Raji (cell line): ENCODE data around the gene NTNG2.

Source experiments
- POLR2A ChIP-seq: IDR thresholded peaks from 2 replicates; pipeline ENCODE4 v1.6.1; 2011; ENCODE audit warnings: low read depth, low read length, control low read depth; ENCODE audit not compliant: insufficient read depth

NTNG2 gene

GRCh38 chr9:132182314-132183091 is 20.6 kb downstream of the NTNG2 start:
- no peak for TF ChIP-seq POLR2A

DNA sequence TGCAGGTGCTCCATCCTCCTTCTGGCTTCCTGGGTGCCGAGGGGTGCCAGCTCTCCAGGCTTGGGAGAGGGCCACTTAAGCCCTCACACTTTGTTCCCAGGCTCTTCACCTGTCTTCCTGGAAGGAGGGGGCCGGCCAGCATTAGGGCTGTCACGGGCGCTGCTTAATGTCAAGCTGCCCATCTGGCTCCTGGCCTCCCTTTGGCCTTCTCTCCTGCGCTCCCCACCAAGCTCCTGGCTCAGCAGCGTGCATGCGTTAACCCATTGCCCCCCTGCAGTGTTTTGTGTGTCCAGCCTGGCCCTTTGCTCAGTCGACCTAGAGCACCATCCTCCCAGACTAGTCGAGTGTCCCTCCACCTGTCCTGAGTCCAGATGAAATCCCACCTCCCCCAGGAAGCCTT is 21.3 kb downstream of the NTNG2 start:
- no peak for TF ChIP-seq POLR2A

- no peak for TF ChIP-seq POLR2A
Observed at GRCh38 chr9:132183715-132184114, 21.9 kb downstream of the NTNG2 start.

- TF ChIP-seq POLR2A = no peak
Observed at GRCh38 chr9:132184124-132184523, 22.3 kb downstream of the NTNG2 start.

GRCh38 chr9:132185073-132186009 is 23.5 kb downstream of the NTNG2 start:
- no peak for TF ChIP-seq POLR2A

DNA sequence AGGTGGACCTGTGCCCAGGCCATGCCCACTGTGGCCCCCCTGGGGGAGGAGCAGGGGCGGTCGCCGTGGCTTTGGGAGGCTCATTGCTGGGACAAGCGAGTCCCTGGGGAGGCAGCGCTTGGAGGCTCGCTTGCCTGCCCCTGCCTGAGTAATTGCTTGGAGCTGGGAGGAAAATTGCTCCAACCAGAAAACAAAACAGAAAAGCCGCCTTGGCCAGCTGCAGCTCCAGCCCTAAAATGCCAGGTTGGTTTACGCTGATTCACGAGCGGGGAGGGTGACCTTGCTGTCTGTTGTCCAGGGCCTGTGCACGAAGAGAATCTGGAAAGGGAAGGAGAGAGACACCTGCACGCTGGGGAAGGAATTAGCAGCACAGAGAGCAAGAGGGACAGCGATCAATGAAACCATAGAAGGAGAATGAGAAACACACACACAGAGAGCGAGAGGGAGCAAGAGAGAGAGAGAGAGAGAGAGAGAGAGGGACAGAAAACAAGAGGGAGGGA is 25.3 kb downstream of the NTNG2 start:
- TF ChIP-seq POLR2A = no peak

DNA sequence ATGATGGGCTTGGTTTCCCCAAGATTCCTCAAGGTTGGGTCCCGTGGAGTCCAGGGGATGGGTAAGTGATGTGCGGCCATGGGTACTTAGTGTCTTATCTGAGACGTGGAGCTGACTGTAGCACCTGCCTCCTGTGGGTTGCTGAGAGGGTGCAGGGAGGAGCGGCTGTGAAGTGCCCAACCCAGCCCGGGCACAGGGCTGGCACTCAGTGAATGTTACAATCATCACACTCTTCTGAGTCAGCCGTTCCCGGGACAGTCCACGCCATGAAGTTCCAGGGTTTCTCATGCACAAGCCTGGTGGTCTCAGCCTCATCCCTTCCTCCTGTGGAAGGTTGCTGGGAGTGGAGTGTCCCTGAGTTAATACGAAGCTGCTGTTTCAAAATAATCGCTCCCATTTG is 29.1 kb downstream of the NTNG2 start:
- no peak for TF ChIP-seq POLR2A

GRCh38 chr9:132192728-132193127 is 30.9 kb downstream of the NTNG2 start:
- TF ChIP-seq POLR2A = no peak

DNA sequence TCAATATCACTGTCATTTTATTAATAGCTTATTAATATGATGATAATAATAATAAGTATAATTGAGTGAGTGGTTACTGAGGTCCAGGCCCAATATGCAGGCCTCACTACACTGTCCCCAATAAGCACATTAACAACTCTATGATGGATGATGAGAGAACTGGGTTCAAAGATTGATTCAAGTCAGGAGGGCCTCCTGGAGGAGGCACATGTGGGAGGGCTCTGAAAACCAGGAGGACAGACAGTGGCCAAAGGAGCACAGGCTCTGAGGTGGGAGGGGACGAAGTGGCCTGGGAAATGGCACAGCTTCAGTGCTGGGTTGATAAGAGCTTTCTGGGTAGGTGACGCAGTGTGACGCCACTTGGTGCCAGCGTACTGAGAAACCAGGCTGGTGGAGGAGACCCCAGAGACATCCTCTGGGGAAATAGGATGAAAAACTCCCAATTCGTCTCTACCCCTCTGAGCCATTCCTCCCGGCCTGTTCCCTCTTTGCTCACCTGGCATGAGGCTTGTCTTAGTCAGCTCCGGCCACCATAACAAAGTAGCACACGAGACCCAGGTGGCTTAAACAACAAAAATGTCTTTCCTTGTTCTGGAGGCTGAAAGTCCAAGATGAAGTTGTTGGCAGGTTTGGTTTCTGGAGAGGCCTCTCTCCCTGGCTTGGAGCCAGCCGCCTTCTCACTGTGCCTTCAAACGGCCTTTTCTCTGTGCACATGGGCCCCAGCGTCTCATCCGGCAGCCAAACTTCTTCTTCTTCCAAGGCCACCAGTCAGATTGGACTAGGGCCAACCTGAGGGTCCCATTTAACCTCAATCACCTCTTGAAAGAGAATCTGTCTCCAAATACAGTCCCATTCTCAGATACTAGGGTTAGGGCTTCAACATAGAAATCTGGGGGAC is 31.6 kb downstream of the NTNG2 start:
- TF ChIP-seq POLR2A = no peak

DNA sequence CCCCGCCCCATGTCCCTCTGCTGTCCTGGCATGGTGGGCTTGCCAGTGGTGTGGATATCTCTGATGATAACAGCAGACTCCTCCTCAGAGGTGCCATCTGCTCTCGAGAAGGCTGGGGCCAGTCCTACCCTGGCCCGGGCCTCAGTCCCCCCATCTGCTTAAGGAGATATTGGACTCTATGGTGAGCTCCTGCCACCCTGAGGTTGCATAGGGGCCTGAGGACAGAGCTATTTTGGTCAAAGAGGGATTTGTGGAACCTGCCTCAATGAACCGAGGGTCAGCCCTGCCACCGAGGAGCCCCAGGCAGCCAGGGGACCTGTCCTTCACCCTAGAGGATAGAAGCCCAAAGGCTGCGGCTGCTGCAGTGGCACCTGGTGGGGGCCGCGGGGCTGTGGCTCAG is 32.6 kb downstream of the NTNG2 start:
- TF ChIP-seq POLR2A = no peak

DNA sequence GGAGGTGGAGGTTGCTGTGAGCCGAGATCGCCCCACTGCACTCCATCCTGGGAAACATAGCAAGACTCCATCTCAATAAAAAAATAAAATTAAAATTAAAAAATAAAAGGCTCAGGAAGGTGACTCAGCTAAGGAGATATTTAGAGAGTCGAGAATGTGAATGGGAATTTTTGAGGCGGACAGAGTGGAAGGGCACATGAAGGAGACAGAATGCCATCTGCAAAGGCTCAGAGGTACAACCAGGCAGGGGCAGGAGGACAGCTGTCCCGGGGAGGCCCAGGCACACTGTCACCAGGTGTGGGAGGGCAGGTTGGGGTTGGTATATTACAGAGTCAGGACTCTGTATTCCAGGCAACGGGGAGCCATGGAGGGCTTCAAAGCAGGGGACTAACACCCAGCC is 35.5 kb downstream of the NTNG2 start:
- no peak for TF ChIP-seq POLR2A

GRCh38 chr9:132197856-132198550 is 36.1 kb downstream of the NTNG2 start:
- no peak for TF ChIP-seq POLR2A

GRCh38 chr9:132199056-132199455 is 37.2 kb downstream of the NTNG2 start:
- TF ChIP-seq POLR2A = no peak

GRCh38 chr9:132200706-132201105 is 38.8 kb downstream of the NTNG2 start:
- TF ChIP-seq POLR2A = no peak
